Smooth muscle cell (in vitro differentiated cells): ENCODE data around the gene MRPS2. TPM values are rescaled to one million over a fixed set of nuclear protein-coding genes. Genes with fewer than 3 reads are reported as not detected.
A peak's percentile ranks its signal among the peaks of the same experiment; 100 is the strongest.
"Not testable (repeated sequence)": the region's sequence is repeated elsewhere in the genome, so short reads cannot be mapped to it uniquely, and the experiment has no call there.

Experiments used
- DNase-seq: peaks from one replicate; lab custom pipeline; 2025; ENCODE audit not compliant: unreplicated experiment; lab: John Stamatoyannopoulos, UW
- H2AFZ ChIP-seq: fragments of 200-600 bp; sonication (generic); 2 replicates; pipeline ENCODE4 v1.6.0; 2016; ENCODE audit warnings: antibody characterized with exemption, low read depth, mild to moderate bottlenecking
- H3F3A ChIP-seq: fragments of 200-600 bp; sonication (generic); 2 replicates; pipeline ENCODE4 v1.6.0; 2017; ENCODE audit warnings: antibody characterized with exemption, low read depth
- H3K27ac ChIP-seq: fragments of 200-600 bp; sonication (generic); 2 replicates; pipeline ENCODE4 v1.5.1; 2016; ENCODE audit warnings: low read depth, mild to moderate bottlenecking
- H3K27me3 ChIP-seq: fragments of 200-600 bp; sonication (generic); 2 replicates; pipeline ENCODE4 v1.6.1; 2016; ENCODE audit warnings: low read depth, mild to moderate bottlenecking
- H3K36me3 ChIP-seq: fragments of 200-600 bp; sonication (generic); 2 replicates; pipeline ENCODE4 v1.5.1; 2016; ENCODE audit warnings: low read depth
- H3K4me1 ChIP-seq: fragments of 200-600 bp; sonication (generic); 2 replicates; pipeline ENCODE4 v1.5.1; 2016; ENCODE audit warnings: low read depth
- H3K4me2 ChIP-seq: fragments of 200-600 bp; sonication (generic); 2 replicates; pipeline ENCODE4 v1.6.0; 2016; ENCODE audit warnings: mild to moderate bottlenecking
- H3K4me3 ChIP-seq: fragments of 200-600 bp; sonication (generic); 2 replicates; pipeline ENCODE4 v1.5.1; 2016; ENCODE audit warnings: mild to moderate bottlenecking
- H3K79me2 ChIP-seq: fragments of 200-600 bp; sonication (generic); 2 replicates; pipeline ENCODE4 v1.6.0; 2016; ENCODE audit warnings: low read depth, mild to moderate bottlenecking
- H3K9ac ChIP-seq: fragments of 200-600 bp; sonication (generic); 2 replicates; pipeline ENCODE4 v1.6.0; 2016; ENCODE audit warnings: low read depth
- H3K9me3 ChIP-seq: fragments of 200-600 bp; sonication (generic); replicated peaks from 2 replicates; pipeline ENCODE4 v1.5.1; 2016; ENCODE audit warnings: low read depth
- H4K20me1 ChIP-seq: fragments of 200-600 bp; sonication (generic); 2 replicates; pipeline ENCODE4 v1.6.0; 2016; ENCODE audit warnings: low read depth
- WGBS: methylation state at CpG from one replicate; pipeline ENCODE4 v1.1.7; 2016; ENCODE audit warnings: low lambda C conversion rate; 5-methylcytosine and 5-hydroxymethylcytosine counted together
- polyA plus RNA-seq: library from polyadenylated mRNA; unstranded; fragments of >200 nt; fragmentation: Nextera tagmentation; extraction: Ambion mirVana; gene quantifications from 2 replicates; pipeline ENCODE4 v1.2.1, GENCODE V29; 2016
- total RNA-seq: library from RNA; depleted of rRNA; stranded (reverse); fragments of >200 nt; gene quantifications from 2 replicates; pipeline ENCODE4 v1.2.3, GENCODE V29; 2014
- TF ChIP-seq, protein P1 (sequence below): fragments of 200-600 bp; sonication (generic); IDR thresholded peaks from 2 replicates; pipeline ENCODE4 v1.5.1; 2017; ENCODE audit warnings: borderline replicate concordance, mild to moderate bottlenecking, antibody characterized with exemption; ENCODE audit not compliant: insufficient read depth, poor library complexity, severe bottlenecking

MRPS2 gene
- total and polyA plus RNA-seq, 2 experiments from 2014 or later, result 30.7 to 49.0 TPM

- H3F3A ChIP-seq, result peaks cover 7% of the 10 kb centered on the region
- TF ChIP-seq, protein P1, sequence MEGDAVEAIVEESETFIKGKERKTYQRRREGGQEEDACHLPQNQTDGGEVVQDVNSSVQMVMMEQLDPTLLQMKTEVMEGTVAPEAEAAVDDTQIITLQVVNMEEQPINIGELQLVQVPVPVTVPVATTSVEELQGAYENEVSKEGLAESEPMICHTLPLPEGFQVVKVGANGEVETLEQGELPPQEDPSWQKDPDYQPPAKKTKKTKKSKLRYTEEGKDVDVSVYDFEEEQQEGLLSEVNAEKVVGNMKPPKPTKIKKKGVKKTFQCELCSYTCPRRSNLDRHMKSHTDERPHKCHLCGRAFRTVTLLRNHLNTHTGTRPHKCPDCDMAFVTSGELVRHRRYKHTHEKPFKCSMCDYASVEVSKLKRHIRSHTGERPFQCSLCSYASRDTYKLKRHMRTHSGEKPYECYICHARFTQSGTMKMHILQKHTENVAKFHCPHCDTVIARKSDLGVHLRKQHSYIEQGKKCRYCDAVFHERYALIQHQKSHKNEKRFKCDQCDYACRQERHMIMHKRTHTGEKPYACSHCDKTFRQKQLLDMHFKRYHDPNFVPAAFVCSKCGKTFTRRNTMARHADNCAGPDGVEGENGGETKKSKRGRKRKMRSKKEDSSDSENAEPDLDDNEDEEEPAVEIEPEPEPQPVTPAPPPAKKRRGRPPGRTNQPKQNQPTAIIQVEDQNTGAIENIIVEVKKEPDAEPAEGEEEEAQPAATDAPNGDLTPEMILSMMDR, result no peak
- H3K9me3 ChIP-seq, result no peaks in the 10 kb centered on the region
- H2AFZ ChIP-seq, result no peak overlapping the region
- no peak overlapping the region for H3K4me3 ChIP-seq
- H3K4me2 ChIP-seq, result no peak overlapping the region
- no peak overlapping the region for H3K9ac ChIP-seq
- no peaks in the 10 kb centered on the region for H3K79me2 ChIP-seq
- no peaks in the 10 kb centered on the region for H3K36me3 ChIP-seq
- no peak overlapping the region for H3K27ac ChIP-seq
- H3K27me3 ChIP-seq, result no peaks in the 10 kb centered on the region
- no peaks in the 10 kb centered on the region for H4K20me1 ChIP-seq
- DNase-seq, result no peak
- 77% methylated on average over 27 of the region's 30 CpGs for WGBS
- no peaks in the 10 kb centered on the region for H3K4me1 ChIP-seq
Observed at GRCh38 chr9:135526730-135527571, 26.5 kb downstream of the MRPS2 start.

- not testable (repeated sequence) for H3K4me3 ChIP-seq, DNase-seq, H3F3A ChIP-seq, H3K4me1 ChIP-seq, H3K36me3 ChIP-seq, H3K9ac ChIP-seq, H3K4me2 ChIP-seq, H4K20me1 ChIP-seq, H3K9me3 ChIP-seq, H2AFZ ChIP-seq, H3K79me2 ChIP-seq, H3K27me3 ChIP-seq
- peak overlapping the region; percentile 68 for H3K27ac ChIP-seq
- WGBS, result 76% methylated on average over 10 of the region's 10 CpGs
Observed at GRCh38 chr9:135528842-135529435, 28.5 kb downstream of the MRPS2 start.

GRCh38 chr9:135530146-135530545 lies 29.7 kb downstream of the MRPS2 start:
- Histone ChIP-seq H3K27ac (no peak overlapping the region), H3K9me3 (no peaks in the 10 kb centered on the region), H3K36me3 (no peaks in the 10 kb centered on the region), H3K4me1 (no peaks in the 10 kb centered on the region), H3K79me2 (no peaks in the 10 kb centered on the region), H3K9ac (no peak overlapping the region), H3K27me3 (no peaks in the 10 kb centered on the region), H3K4me3 (no peak overlapping the region), H2AFZ (no peak overlapping the region), H3F3A (peaks cover 7% of the 10 kb centered on the region), H3K4me2 (no peak overlapping the region), H4K20me1 (no peaks in the 10 kb centered on the region)
- DNase-seq, result no peak
- WGBS, result 84% methylated on average over 5 of the region's 5 CpGs
- TF ChIP-seq, protein P1, result no peak

DNA sequence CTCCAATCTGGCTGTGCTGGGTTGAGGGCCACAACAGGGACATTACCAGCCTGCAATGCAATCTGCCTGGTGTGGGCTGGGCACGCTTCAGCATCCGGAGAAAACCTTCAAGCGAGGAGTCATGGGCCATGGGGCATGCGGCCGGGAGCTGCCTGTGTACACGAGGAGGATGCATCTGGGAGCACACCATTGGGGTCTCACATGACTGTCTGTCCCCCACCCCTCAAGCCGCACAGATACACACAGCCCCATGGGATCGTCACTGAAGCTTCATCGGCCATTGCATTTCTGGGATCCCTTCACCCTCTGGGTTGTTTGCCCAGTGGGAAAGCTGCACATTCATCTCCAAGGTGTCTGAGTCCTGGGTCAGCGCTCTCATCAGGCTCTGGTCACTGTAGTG lies 30.6 kb downstream of the MRPS2 start:
- no peak overlapping the region for H3K4me3 ChIP-seq
- DNase-seq, result no peak
- H3K27me3 ChIP-seq, result no peaks in the 10 kb centered on the region
- 93% methylated on average over 10 of the region's 10 CpGs for WGBS
- no peaks in the 10 kb centered on the region for H4K20me1 ChIP-seq
- H3K27ac ChIP-seq, result no peak overlapping the region
- TF ChIP-seq, protein P1, result no peak
- no peaks in the 10 kb centered on the region for H3K9me3 ChIP-seq
- no peak overlapping the region for H3K9ac ChIP-seq
- H3K36me3 ChIP-seq, result no peaks in the 10 kb centered on the region
- no peak overlapping the region for H2AFZ ChIP-seq
- H3K79me2 ChIP-seq, result no peaks in the 10 kb centered on the region
- no peak overlapping the region for H3K4me2 ChIP-seq
- peaks cover 7% of the 10 kb centered on the region for H3F3A ChIP-seq
- H3K4me1 ChIP-seq, result no peaks in the 10 kb centered on the region
